ENCODE measurements around the gene KIRREL3.

GRCh38 chr11:126731576-126732142 is 268.9 kb downstream of the KIRREL3 start:
- TF ChIP-seq RAD21 (IDR thresholded peaks at IDR 0.05; ENCODE audit: low read length), result no peak
- no peak for TF ChIP-seq RCOR1 (IDR thresholded peaks at IDR 0.05; ENCODE audit: insufficient replicate concordance, low read length)
- no peak for TF ChIP-seq USF2 (IDR thresholded peaks at IDR 0.05; ENCODE audit: low read depth, low read length)
- TF ChIP-seq CTCF (conservative IDR thresholded peaks at IDR 0.05; ENCODE audit: low read depth, low read length), result no peak
- no peak for TF ChIP-seq POLR2A (IDR thresholded peaks at IDR 0.05; ENCODE audit: low read depth, low read length)
- no peak for TF ChIP-seq ELK1 (IDR thresholded peaks at IDR 0.05; ENCODE audit: borderline replicate concordance, low read depth, low read length)
- TF ChIP-seq CHD1 (IDR thresholded peaks at IDR 0.05; ENCODE audit: low read depth, low read length), result no peak
- TF ChIP-seq SMC3 (IDR thresholded peaks at IDR 0.05; ENCODE audit: low read depth, low read length), result no peak
- TF ChIP-seq MXI1 (IDR thresholded peaks at IDR 0.05; ENCODE audit: borderline replicate concordance, low read depth, low read length), result no peak
- no peak for TF ChIP-seq MAZ (IDR thresholded peaks at IDR 0.05; ENCODE audit: borderline replicate concordance, low read depth, low read length)
- no peak for TF ChIP-seq RFX5 (IDR thresholded peaks at IDR 0.05; ENCODE audit: low read depth, low read length)
- TF ChIP-seq MAFK (IDR thresholded peaks at IDR 0.05; ENCODE audit: low read depth, low read length), result no peak

Data from IMR-90 (cell line).